GM12801 (cell line): Measurements from ENCODE around the gene DIS3L2.

Source experiments
- CTCF ChIP-seq: IDR thresholded peaks from one replicate; pipeline ENCODE4 v1.5.1; 2011; ENCODE audit warnings: control low read depth; ENCODE audit not compliant: insufficient read length; ENCODE audit errors: extremely low read depth

The DIS3L2 gene

DNA sequence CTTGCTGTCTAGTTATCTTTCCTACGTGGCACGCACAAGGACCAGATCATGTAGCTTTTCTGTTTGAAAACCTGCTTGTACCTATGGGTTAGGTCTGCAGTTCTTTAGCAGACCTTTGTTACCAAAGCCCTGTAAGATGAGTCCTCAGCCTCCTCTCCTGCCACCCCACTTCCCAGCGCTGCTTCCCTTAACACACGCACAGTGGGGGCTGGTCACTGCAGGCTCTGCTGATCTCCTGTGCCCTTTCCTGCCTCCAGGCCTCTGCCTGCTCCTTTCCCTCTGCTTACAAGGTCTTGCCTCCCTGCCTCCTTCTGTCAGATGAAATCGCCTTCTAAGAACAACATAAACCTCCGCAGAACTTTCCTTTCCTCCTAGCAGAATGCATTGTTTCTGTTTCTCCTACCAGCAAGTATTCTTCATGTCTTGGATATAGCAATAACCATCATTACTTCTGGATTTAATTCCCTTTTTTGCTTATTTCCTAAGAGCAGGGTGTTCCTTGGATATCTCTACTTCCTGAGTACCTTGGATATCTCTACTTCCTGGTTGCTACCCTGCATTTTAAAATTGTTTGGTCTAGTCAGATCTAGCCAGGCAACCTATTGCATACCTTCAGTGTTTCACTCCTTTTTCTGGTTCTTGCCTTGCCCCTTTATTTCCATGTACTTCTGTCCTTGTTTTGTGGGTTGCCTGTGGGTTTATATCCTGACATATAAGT is 257.4 kb downstream of the DIS3L2 start:
- no peak for TF ChIP-seq CTCF

- TF ChIP-seq CTCF = no peak
These were observed 258.0 kb downstream of the DIS3L2 start for GRCh38 chr2:232219496-232219870.

- no peak for TF ChIP-seq CTCF
These were observed 258.4 kb downstream of the DIS3L2 start for GRCh38 chr2:232219932-232220331.

- TF ChIP-seq CTCF = no peak
These were observed 263.9 kb downstream of the DIS3L2 start for GRCh38 chr2:232225429-232225828.

GRCh38 chr2:232225895-232226294 is 264.4 kb downstream of the DIS3L2 start:
- no peak for TF ChIP-seq CTCF

DNA sequence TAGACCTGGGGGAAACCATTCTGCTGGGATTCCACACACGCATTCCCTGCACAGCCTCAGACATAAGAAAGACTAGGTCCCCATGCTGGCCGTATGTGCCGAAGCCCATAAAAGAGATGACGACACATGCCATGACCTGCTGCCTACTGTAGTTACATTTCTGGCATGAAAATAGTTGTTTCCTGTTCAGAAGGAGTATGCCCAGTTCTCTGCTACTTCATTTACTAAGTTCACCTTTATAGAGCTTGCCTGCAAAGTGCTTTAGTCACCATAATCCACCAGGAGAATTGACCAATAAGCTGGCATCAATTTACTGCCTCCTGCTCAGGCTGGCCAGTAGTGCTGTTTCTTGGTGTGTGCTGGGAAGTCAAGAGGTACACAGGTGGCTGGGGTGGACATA is 266.8 kb downstream of the DIS3L2 start:
- TF ChIP-seq CTCF = no peak

DNA sequence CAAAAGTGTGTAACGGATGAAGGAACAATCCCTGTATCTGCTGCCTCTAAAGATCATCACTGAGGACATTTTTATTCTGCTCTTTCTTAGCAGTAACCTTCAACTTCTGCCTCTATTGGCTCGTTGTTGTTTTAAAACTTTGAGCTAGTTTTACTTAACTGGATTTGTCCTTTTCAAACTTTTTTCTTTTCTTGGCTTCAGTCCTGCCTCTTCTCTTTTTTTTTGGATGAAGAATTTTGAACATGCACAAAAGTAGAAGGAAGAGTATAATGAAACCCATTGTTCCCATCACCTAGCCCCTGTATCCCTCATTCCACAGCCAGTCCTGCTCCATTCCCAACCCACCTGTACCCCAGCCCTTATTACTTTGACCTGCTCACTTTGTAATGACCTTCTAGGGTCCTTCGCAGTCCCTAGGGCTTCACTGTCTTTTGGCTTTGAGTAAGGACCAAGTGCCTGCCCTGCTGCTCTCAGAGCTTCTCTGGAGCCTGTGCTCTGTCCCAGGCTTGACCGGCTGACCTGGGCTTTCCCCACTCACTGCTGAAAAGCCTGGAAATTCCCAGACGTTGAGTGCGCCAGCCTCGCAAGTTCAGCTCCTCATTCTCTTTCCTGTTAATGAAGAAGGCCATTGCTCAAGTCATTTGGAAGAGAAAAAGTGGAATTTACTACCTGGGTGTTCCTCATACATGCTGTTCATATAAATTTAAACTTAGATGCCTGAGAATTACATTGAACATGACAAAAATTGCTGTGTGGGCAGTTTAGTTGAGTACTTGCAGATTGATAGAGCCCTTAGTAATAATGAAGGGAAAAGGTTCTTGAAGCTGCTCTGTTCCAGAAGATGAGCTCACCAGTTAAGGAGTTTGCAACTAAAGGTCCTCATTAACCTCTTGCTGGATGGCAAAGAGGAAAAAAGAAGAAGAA is 267.7 kb downstream of the DIS3L2 start:
- no peak for TF ChIP-seq CTCF
